HT-29 (cell line): ENCODE results near the gene PRR12. TPM values are rescaled to one million over a fixed set of nuclear protein-coding genes. Genes with fewer than 3 reads are reported as not detected.
A peak's percentile ranks its signal among the peaks of the same experiment; 100 is the strongest.

Experiments
- DNase-seq: peaks from one replicate; pipeline ENCODE4 v3.0.0-alpha.2; 2015; ENCODE audit warnings: low spot score
- total RNA-seq: library from RNA; depleted of rRNA; stranded (reverse); fragments of >200 nt; shearing (Covaris generic); gene quantifications from 2 replicates; pipeline ENCODE4 v1.2.3, GENCODE V29; 2014

Gene PRR12
- total RNA-seq, 1 experiment from 2014 or later: 15.3 TPM

DNA sequence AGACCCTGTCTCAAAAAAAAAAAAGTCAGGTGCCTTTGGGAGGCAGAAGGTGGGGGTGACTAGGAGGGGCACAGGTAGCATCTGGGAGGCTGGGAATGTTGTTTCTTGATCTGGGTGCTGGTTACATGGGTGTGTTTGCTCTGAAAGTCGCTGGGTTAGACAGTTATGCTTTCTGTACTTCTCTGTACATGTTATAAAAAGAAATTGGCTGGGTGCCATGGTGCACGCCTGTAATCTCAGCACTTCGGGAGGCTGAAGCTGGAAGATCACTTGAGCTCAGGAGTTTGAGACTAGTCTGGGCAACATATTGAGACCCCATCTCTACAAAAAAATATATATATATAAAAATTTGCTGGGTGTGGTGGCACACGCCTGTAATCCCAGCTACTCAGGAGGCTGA is 25.7 kb upstream of the PRR12 start:
- DNase-seq: no peak

DNA sequence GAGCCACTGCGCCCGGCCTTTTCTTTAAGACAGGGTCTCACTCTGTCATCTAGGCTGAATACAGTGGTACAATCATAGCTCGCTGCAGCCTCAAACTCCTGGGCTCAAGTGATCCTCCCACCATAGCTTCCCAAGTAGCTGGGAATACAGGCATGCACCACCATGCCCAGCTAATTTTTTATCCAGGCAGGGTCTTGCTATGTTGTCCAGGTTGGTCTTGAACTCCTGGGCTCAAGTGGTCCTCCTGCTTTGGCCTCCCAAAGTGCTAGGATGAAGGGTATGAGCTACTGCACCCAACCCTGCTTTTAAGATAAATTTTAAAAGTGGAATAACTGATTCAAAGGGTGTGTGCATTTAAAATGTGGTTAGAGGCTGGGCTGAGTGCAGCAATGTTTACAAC is 24.7 kb upstream of the PRR12 start:
- DNase-seq: no peak

DNA sequence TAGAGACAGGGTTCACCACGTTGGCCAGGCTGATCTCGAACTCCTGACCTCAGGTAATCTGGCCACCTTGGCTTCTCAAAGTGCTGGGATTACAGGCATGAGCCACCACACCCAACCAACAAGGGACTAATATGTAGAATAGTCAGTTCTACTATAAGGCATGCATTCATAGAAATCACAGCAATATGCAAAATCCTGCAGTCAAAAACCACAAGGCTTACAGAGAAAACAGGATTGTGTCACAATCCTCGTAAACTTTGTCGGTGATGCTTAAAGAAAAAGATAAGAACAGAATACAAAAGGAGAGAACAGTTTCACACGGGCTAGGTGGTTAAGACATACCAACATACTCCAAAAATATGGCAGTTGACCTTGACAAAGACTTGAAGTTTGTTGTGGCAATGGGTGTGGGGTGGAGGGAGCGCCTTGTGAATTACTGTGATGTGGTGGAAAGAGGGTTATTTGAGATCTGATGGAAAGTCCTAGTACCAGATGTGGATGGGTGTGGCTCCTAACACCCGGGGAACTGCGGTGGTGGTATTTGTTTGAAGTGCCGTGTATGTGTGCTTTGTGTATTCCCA is 23.0 kb upstream of the PRR12 start:
- DNase-seq: no peak

DNA sequence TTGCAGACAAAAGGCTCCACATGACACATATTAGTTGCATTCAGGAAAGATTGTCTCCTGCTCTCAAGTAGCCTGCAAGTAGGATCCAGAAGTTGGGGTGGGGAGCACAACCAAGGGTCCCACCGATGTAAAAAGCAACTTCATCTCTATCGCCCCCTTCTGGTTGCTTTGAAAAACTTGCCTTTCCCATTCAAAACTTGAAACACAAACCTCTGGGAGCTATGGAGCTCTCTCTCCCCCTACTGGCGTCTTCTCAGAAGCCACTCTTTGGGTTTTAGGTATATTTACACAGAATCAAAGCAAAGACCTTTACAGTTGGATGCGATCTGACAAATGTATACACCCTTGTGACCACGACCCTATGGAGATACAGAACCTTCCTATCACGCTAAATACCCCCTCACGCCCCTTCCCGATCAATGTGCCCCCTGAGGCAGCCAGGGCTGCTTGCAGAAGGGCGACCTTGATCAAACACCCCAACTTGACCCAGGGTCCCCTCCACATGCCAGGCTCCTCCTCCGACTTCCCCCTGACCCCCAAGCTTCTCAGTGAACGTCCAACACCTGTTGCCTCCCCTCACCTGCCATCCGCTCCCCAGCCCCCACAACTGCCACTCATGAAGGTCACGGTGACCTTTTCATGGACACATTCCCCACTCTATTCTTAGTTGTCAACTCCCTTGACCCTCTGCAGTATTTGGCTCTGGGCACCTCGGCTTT is 20.7 kb upstream of the PRR12 start:
- peak; percentile 96 for DNase-seq

DNA sequence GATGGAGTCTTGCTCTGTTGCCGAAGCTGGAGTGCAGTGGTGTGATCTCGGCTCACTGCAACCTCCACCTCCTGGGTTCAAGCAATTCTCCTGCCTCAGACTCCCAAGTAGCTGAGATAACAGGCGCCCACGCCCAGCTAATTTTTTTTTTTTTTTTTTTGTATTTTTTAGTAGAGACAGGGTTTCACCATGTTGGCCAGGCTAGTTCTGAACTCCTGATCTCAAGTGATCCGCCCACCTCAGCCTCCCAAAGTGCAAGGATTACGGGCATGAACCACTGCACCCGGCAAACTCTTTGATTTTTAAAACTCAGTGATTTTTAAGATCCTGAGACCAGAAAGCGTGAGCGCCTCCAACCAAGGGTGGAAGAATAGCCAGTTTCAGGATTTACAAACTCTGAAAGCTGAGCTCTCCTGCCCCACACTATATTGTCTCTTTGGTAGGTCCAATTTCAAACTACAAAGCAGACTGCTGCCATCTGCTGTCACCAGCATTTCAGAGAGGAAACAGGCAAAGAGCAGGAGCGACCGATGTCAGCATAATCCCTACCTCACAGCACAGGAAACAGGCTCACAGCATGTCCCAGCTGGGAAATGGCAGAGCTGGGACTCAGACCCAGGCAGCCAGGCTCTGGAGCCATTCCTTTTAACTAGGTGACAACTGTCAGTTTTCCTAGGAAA is 19.8 kb upstream of the PRR12 start:
- DNase-seq: peak; percentile 43

DNA sequence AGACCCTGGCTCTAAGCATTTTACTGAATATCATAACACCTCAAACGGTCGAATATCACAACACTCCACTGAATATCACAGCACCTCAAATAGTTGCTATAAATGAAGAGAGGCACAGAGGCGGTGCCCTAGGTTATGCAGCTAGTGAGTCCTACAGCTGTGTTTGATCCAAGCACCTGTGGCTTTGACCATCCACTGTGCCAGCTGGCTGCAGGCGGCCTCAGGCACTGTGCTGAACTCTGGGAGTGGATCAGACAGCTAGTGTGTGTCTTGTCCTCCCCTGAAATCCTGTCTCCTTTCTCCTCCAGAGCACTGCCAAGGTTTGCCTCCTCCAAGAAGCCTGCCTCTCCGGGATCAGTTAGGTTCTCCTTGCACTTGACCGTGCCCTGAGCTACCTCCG is 18.0 kb upstream of the PRR12 start:
- no peak for DNase-seq

DNA sequence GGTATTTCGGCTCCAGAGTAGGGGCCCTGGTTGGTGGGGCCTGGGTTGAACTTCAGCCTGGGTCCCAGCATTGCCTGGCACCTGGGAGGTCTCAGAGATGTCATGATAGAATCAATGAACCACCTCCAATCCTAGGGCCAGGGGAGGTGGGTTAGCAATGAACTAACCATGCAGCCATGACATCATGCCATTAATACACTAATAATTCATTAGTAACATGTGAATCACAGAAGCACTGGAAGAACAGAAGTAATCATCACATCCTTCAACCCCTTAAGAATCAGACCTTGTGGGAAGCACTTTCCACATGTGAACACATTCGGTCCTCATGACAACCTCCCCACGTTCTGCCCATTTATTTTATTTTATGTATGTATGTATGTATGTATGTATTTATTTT is 17.6 kb upstream of the PRR12 start:
- no peak for DNase-seq

DNA sequence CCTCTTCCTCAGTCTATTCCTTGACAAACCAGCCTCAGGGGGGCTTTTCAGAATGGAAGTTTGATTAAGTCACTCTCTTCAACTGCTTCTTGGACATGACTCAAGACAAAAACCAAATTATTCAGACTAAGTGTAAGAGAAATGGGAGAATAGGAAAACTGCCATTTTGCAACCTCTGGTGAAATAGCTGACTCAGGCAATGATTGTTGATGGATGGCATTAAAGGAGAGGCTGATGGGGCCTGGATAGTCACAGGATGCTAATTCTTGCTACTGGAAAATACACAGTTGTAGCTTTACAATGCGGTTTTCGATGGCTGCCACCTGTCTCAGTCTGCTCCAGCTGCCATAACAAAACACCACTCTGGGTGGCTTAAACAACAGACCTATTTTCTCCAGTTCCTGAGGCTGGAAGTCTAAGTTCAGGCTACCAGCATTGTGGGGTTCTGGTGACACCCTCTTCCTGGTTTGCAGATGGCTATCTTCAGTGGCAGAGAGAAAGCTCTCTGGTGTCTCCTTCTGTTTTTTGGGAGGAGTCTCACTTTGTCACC is 16.7 kb upstream of the PRR12 start:
- no peak for DNase-seq

DNA sequence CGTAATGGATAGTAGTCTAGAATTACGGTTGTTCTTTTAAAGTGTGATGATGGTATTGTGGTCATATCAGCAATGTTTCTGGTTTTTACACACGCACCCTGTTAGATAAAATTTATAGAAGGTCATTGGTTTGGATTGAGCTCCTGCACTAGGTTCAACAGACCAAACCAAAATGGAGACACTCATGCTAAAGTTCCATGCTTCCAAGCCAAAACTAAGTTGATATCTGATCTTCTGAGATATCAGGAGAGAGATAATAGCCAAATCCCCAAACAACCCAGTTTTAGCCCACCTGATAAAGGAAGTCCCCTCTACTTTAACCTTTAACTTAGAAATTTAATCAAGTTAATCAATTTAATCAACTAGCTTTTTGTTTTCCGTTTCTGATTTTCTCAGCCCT is 11.8 kb upstream of the PRR12 start:
- DNase-seq: no peak

DNA sequence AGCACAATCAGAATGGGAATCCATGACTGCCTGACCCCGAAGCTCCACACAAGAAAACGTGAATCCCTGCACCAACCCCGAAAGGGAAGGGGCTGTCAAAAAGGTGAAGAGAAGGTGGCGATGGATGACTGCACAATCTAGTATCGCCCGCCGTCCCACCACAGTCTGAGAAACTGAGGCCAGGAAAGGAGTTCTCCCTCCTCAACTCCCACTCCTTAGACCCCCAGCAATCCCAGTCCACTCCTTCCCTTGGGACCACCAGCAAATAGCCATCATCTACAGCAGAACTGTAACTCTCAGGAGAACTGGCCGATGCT is 11.1 kb upstream of the PRR12 start:
- no peak for DNase-seq

DNA sequence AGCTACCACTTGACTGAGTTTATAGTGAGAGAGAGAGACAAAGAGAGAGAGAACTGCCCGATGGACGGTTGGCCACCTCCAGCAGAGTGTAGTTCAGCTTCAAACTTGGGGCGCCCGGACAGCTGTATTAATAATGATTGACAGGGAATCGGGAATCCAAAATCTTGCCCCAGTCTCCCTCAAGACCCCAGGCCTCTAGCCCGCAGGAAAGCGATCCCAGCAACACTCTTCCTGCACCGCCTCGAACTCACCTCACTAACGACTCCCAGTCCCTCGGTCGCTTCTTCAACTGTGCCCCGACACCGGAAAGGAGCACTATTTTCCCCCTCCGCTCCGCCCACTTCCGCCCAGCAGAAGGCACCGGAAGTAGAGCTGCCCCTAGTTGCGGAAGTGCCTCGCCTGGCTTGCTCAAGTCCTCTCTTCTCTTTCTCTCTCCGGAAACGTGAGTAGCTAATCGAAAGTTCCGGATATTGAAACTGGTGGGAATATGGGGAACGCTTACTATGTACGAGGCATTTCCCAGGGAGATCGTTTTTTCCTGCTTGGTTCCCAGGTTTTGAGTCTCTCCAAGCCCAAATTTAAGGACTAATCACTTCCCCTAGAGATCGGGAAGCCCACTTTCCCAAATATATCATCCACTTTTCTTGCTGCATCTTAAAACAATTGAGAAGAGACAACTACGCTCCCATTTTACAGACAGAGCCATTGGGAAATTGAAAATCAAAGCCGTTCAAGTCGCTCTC is 10.5 kb upstream of the PRR12 start, which contains the start of gene NOSIP:
NOSIP (minus strand) TSS at position 293 of the 743 bp plus-strand sequence. CDS start 19,865 bp downstream, outside the sequence.
- peak; percentile 99 for DNase-seq

DNA sequence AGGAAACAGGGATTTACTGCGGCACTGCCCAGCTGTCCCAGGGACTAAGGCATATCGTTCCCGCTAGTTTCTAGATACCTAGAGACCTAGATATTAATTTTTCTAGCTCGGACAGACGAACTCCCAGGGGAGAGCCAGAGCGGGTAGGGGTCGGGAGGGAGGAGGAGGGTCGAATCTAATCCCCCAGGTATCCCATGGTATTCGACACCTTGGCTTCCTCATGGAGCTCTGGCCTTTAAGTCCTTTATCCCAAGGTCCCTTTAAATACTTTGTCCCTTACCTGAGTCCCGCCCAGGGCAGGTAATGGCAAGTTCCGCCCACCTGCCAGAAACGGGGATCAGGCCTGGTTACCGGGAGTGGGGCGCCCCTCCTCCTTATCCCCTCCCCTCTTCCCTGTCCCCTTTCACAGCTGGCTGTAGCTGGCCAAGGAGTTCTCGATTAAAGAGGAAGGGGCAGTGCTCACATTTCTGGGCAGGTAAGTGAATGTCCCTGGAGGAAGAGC is 9.9 kb upstream of the PRR12 start, which contains the start of gene PRRG2:
PRRG2 (plus strand) TSS at position 310 of the 502 bp plus-strand sequence. CDS start 1,904 bp downstream, outside the sequence.
- peak; percentile 81 for DNase-seq

DNA sequence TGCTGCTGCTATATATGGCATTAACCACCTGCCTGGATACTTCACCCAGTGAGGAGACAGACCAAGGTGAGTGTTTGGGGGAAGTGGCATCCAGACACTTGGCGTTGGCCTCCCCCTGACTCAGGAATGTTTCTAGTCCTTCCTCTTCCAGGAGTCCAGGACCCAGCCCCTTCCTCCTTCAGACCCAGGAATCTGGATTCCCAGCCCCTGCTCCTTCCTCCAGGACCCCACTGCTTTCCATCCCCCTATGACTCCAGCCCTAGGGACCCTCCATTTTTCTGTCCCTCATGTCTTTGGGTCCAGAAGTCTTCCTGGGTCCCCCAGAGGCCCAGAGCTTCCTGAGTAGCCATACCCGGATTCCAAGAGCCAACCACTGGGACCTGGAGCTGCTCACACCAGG is 7.7 kb upstream of the PRR12 start:
- no peak for DNase-seq

DNA sequence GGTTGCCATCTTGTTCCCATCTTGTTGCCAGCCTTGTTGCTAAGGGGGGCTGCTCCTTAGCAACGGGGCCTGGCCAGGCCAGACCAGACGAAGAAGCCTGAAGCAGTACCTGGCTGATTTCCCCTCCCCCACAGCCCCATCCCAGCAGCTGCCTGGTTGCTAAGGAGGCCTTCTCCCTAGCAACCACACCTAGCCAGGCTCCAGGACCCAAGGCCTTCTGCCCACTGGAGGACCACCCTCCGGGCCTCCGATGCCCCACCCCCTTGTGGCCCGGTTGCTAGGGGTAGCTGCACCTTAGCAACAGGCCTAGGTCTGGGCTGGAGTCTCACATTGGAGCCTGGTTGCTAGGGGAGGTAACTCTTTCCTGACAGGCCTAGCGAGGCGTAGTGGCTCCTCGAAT is 6.0 kb upstream of the PRR12 start:
- no peak for DNase-seq

DNA sequence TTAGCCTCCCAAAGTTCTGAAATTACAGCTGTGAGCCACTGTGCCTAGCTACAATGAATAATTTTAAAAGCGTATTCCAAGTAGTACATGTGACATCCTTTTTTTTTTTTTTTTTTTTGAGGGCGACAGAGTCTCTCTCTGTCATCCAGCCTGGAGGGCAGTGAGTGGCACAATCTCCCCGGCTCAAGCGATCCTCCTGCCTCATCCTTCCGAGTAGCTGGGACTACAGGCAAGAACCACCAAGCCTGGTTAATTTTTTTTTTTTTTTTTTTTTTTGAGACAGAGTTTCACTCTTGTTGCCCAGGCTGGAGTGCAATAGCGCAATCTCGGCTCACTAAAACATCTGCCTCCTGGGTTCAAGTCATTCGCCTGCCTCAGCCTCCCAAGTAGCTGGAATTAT is 3.8 kb upstream of the PRR12 start:
- DNase-seq: no peak

DNA sequence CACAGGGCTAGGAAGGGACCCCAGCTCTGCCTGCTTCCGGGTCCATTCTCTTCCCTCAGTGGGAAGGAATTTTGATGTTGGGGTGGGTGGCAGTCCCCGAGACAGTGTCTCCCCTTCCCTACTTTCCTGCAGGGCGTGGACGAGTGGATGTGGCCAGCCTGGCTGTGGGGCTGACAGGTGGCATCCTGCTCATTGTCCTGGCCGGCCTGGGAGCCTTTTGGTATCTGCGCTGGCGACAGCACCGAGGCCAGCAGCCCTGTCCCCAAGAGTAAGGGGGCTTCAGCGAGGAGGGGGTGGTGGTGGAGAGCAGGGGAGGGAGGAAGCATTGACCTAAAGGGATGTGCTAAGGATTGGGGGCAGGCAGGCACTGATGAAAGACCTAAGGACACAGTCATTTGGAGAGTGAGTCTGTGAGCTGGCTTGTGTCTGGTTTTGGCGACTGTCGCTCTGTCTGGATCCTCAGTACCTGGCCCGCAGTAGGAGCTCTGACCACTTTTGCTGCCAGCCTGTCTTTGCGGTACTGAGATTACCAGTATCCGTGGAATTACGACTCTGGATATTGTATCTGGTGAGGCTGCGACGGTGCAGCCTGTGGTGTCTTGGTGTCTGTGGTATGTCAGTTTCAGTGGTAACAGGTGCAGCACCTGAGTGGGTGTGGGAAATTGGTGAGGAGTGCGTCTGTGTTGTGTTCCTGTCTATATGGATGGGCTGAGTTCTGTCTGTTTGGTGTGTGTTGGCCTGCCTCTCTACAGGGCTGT is 2.4 kb upstream of the PRR12 start:
- DNase-seq: no peak

DNA sequence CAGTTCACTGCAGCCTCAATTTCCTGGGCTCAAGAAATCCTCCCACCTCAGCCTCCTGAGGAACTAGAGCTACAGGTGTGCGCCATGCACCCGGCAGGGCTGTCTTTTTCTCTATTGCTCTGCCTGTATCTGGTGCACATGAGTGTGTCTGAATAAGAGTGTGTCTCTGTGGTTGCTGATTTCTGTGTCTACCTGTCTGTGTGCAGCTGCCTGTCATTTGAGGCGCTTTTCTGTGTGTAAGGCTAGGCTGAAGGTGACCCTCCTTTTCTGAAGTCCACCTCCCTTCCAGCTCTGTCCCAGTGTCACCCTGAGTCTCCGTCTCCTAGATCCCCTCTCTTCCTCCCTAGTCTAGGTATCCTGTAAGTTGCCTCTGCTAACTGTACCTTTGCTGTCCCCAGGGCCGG is 1.5 kb upstream of the PRR12 start:
- peak; percentile 40 for DNase-seq

DNA sequence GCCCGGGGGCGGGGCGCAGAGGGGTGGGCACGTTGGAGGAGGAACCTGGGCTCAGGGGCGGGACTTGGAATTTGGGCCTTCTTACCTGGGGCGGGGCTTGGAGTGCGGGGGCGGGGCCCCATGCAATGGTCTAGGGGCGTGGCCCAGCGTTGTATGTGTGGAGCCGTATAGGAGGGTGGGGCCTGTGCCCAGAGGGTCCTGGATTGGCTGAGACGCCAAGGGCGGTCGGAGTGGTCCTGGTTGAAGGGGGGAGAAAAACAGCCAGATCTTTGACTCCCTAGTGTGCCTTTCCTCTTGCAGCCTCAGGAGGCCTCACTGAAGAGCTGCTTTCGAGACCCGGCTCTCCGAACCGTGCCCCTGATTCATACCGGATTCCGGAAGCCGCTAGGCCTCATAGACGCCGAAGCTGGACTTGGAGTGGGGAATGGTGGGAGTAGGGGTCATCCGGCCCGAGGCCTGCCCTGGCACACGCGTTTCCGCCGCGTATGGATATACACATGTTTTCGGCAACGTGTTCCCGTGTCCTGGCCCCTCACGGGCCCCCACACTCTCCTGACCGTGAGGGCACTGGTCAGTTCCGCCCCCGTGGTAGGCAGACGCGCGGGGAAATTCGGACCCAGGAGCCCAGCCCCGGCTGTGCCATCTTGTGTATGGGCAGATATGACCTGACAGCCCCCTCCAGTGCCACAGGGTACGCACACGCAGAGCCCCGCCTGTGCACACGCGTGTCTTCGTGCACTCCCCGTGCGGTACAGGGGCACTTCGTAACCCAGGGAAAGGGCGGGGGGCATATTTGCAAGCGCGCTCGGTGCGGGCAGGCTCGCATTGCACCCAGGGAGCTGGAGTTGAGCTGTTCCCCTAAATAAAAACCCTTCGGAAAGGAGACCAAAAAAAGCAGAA is 661 bp upstream of the PRR12 start:
- peak; percentile 100 for DNase-seq

DNA sequence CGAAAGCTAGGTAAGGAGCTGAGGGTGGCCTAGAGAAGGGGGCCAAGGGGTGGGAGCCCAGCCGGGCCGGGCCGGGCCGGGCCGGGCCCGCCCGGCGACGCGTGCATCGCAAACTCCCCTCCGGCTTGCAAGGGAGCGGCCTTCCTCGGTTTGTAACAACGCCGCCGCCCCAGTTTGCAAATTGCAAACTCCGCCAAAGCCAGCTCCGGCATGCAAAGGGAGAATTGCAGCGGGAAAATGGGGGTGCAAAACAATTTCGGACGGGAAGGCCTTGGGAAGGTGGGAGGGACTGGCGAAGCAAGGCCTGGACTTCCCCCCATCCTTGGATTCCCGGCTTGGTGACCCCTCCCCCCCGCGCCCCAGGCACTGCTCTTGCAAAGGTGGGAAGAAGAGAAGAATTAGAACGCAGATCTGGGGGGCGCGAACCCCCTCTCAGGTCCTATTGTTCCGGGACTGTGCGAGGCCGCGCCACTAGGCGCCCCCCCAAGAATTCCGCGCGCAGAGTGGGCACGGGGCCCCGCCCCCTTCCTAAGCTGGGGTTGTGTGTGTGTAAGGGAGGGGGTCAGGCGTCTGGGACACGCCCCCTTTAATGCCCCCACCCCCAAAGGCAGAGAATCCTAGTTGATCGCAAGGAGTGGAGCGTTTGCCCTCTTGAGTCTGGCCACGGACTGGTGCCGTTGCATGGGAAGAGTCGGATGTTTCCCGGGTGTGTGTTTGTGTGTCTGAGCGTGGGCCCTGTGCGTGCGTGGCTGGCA is 926 bp downstream of the PRR12 start:
- DNase-seq: peak; percentile 66
